HG02588 (cell line): ENCODE results near the gene PDE7B.
"Not testable (repeated sequence)": the region's sequence is repeated elsewhere in the genome, so short reads cannot be mapped to it uniquely, and the experiment has no call there.

ENCODE experiments used
- ATAC-seq: cut with Tn5 transposase; IDR thresholded peaks from one replicate; pipeline ENCODE4 v1.9.1; 2021; ENCODE audit warnings: mild to moderate bottlenecking, moderate library complexity; ENCODE audit not compliant: unreplicated experiment

The PDE7B gene

DNA sequence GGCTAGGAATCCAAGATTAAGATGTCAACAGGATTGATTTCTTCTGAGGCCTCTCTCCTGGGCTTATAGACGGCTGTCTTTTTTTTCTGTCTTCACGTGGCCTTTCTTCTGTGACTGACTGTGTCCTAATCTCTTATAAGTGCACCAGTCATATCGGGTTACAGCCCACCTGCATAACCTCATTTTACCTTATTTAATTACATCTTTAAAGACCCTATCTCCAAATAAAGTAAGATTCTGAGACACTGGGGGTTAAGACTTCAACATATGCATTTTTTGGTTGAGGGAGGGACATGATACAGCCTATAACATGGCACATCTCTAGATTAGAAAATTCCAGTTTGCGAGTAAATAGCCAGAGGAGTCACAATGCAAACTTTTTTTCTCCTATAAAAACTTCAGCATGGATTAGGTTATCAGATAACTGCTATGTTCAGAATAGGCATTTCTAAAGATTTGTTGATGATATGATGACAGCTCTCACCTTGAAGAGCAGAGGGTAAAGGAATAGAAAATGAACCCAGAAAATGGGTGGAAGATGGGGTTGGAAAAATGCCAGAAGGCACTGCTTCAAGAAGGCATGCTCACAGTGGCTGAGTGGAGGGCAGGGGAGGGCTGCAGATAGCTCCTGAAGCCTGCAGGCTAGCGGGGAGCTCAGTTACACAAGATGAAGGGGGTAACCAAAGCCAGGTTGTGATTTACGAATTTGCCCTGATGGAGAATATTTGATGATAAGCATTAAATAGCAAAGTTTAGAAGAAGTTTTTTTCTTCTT lies 8.7 kb upstream of the PDE7B start:
- ATAC-seq = no peak

DNA sequence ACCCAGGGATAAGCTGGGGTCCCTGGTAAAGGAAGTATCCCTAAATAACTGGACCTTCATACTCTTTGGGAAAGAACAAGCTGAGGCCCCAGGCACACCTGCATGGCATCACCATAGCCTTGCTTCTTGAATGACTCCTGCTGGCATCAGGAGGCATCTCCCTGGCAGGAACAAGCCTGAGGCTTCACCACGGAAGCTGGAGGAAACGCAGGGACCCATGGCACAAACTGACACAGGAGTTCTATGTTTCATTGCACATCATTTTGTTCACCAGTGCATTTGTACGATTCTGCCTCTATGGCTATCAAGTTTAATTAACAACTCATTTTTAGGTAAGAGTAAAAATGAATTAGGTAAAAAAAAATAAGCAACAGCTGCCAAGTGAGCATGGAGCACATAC lies 619 bp upstream of the PDE7B start:
- no peak for ATAC-seq

DNA sequence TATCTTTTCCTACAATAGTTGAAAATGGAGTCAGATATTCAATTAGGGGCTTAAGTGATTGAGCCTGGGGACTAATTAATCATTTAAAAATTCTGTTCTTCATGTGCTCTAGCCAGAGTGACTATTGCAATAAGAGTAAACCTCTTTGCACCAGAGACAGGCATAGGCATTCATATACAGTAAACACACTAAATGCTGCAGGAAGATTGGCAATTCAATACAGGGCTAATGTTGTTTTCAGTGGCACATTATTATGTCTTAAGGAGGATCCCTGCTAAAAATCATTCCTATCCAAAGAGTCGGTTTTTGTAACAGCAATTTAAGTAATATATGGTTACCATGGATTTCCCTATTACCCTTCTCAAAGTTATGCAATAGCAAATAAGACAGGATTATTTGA lies 1.2 kb downstream of the PDE7B start:
- no peak for ATAC-seq

DNA sequence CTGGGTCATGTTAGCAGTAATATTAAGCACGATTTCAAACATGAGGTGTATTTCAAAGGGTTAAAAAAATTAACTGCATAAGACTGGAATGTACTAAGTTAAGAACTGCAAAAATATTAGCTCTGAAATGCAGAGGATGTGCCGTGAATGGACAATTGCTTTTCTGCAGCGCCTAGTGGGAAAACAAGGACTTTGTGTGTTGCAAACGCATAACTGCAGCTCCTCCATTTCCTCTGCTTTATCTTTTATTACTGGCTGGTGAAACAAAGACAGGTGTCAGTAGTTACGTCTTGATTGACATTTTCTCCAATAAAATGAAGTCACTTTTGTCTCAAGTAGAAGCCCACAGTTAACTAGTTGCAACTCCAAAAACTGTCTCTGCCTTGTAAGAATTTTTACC lies 1.7 kb downstream of the PDE7B start:
- ATAC-seq = no peak

DNA sequence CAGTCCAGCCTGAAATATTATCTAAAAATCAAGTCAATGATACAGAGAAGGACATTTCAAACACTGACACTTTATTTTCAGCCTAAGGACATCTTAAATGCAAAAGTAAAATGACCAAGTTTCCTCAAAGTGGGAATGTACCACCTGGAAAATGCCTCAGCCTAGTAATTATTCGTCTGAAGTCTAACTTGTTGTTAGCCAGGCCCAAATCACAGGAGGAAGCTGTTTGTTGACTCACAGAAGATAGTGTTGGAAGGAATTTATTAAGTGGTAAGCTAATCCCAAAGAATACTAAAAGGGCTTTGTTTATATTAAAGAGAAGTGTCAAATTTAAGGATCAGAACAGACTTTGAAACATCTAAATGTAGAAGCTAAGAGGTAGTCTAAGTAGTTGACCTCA lies 2.5 kb downstream of the PDE7B start:
- ATAC-seq = no peak

DNA sequence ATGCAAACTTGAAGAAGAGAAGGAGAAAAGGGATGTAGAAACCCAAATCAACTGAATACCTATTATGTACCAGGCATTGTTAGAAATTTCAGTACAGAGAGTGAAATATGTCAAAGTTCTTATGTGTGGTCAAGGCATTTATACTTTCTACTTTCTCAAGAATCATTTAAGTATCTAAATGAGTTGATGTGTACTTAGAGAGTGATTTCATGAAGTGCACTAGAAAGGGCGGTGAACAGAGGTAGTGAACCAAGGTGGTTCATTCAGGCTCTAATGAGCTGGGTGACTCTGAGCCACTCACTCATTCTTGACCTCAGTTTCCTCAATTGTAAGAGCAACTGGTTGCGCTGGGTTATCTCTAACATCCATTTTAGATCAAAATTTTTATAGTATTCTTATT lies 3.3 kb downstream of the PDE7B start:
- no peak for ATAC-seq

DNA sequence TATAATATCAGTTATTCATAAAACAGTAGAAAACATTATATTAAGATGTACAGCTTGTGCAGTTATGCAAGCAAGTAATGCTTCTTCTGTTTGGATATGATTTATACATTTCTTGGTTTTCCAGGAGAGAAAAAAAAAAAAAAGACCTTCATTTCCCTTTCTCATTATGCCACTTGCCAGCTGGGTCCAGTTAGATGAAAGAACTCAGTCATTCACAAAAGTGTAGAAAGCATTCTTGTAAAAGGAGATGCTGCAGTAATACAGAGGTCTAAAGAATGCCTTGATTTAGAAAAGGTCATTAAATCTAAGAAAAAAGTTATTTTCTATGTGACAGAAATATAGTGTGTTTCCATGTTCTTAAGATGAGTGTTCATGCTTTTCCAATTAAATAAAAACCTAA lies 7.4 kb downstream of the PDE7B start:
- ATAC-seq = no peak

DNA sequence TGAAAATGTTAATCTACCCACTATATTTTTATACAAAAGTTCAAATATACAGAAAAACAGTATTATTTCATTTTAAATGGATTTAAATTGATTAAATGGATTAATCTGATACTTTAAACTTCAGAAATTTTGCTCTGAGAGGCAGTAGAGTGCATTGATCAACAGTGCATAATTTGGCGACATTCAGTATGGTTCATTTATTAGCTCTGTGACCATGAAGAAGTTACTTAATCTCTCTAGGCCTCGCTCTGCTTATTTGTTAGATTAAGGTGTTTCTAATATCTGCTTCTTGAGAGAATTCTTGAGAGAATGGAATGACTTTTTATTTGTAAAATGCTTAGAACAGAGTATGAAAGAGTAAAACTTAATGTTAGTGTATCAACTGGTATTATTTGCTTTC lies 8.9 kb downstream of the PDE7B start:
- ATAC-seq = no peak

DNA sequence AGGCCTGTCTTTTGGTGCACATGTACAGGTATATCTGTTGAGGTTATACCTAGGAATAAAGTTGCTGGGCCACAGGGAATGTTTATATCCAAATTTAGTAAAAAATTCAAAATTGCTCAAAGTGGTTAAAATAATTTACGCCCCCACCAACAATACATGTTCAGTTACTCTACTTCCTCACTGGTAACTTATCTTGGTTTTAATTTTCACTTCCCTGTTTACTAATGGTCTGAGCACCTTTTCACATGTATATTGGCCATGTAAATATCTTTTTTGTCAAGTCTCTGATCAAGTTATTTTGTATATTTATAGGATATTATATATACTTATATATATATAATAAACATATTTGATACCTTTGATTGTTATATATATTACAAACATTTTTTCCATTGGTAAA lies 9.7 kb downstream of the PDE7B start:
- no peak for ATAC-seq

DNA sequence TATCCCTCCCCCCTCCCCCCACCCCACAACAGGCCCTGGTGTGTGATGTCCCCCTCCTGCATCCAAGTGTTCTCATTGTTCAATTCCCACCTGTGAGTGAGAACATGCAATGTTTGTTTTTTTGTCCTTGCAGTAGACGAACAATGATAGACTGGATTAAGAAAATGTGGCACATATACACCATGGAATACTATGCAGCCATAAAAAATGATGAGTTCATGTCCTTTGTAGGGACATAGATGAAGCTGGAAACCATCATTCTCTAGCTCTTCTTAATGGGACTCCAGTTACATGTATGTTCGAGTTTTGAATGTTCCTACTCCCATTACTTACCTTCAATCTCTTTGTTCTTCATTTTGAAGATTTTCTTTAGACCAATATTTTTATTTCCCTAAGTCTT lies 13.4 kb downstream of the PDE7B start:
- ATAC-seq = not testable (repeated sequence)

DNA sequence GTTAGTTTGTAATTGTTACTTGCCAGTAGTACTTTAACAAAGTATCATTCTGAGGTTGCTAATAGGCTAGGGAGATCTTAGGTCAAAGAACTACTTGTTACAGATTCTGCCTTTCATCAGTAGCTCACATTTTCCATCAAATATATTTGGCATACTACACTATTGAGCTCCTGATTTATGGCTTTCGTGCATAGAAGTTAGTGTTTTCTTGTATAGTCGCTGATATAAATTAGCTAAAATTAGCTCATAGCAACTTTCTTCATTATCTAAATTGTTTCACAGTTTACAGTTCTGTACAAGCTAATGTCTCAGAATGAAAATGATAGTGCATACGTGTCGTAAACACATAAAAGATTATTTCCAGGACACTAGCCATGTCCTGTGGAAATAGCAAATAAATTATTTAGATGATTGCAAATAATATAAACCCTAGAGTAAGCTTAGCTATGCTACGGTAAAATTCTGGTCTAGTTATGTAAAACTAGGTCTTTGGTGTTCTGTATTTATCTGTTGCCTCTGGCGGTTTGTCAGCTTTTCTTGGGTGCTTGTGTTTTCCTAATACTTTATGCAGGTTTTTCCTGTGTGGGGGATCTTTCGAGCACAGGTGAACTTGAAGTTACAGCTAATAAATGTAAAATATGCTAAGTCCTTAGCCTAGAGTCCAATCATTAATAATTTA lies 15.1 kb downstream of the PDE7B start:
- no peak for ATAC-seq

DNA sequence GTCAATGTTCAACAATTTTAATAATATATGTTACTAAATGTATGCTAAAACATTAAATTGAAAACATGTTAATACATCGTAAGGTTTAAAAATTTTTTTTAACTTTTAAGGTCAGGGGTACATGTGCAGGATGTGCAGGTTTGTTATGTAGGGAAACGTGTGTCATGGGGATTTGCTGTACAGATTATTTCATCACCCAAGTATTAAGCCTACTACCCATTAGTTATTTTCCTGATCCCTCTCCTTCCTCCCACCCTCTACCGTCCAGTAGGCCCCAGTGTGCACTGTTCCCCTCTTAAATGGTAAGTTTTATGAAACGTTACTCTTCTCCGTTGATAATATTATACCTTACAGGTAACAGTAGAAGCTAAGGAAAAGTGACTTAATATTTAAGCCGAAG lies 15.8 kb downstream of the PDE7B start:
- no peak for ATAC-seq

DNA sequence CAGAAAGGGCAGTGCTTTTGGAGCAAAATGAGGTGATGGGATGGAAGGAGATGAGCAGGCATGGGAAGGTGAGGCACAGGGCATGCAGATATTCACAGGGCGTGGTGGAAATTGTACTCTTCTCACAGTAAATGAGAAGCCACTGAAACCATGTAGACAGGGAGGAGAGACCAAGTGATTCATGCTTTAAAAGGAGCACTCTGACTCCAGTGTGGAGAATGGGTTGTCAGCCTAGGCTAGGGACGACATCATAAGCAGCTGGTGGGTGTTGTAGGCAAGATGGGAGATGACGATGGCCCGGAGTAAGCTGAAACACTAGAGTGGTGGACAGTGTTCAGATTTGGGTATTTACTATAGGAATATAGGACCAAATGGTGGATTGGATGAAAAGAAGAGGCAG lies 18.4 kb downstream of the PDE7B start:
- ATAC-seq = no peak

DNA sequence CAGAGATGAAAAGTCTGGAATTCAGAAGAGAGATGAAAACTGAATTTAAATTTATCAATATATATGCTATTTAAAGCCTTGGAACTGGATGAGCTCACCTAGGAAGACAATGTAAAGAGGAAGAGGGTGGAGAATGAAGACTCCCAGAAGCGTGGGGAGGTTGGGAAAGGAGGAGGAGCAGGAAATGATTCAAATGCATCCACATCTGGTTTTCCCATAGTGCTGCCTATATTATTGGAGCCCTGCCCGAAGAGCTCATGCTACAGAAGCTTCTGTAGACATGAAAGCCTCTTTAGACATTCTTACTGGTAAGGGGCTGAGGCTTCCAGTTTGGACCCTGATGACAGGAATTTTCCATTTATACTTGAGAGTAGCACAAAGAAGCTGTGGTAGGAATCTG lies 19.2 kb downstream of the PDE7B start:
- ATAC-seq = no peak

DNA sequence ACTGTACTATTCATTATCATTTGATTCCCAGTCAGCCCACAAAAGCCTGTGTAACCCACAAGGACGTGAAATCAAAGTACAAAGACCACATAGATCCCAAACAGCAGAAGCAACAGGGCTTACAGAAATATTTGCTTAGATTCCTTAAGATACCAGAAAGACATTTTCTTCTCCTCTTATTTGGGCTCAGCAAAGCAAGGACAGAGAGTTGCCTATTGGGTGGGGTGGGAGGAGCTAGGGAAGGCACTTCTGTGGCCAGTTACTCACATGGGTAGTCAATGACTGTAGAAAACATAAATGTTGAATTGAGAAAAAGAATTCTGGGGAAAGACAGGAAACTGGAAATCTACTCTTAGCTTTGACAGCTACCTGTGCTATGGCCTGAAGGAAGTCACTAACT lies 19.8 kb downstream of the PDE7B start:
- ATAC-seq = no peak

DNA sequence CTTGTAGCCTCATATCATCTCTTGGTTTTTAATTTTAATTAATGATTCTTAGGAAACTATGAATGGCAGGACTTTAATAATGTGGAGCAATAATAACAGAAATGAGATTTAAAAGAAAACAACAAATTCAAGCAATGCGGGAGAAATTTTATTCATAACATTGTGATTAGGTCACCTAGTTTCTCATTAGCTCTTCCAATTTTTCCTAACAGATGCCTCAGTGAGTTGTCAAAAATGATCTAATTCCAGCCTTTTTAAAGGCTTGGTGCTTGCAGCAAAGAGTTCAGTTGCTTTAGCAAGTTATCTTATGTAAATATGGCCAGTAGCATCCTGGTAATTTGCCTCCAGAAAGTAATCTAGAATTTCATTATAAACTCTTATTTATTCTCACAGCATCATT lies 20.4 kb downstream of the PDE7B start:
- no peak for ATAC-seq

DNA sequence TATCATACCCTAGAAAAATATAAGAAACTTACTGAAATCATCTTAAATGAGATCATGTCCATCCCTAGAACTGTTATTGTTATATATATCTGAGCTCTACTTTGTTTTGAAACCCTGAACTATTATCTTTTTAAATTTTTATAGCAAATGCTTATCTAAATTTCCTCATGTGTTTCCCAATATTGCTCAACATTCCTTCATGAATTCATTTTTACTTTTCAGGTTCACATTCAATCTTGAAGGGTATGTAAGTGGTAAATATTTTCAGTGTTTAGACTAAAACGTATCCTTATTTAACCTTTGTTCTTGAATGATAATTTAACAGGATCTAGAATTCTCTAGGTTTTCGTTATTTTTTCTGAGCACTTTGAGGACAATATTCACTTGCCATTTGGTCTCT lies 23.9 kb downstream of the PDE7B start:
- no peak for ATAC-seq

DNA sequence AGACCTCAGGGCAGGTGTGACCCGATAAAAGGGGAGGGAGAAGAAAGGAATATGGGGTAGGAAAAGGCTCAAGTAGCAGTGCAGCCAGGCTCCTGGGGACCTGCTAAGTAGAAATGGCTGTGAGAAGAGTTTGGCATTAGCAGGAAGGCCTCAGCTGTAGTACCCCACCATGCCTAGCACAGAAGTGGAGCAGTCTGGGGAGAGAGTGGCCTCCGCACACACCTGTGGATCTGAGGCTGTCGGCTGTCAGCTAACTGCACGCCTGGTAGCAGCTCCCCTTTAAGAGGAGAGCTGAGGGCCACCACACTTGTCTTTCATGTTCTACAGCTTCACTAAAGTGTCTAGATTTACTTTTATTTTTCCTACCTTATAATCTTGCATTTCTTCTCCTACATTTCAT lies 24.6 kb downstream of the PDE7B start:
- ATAC-seq = no peak

DNA sequence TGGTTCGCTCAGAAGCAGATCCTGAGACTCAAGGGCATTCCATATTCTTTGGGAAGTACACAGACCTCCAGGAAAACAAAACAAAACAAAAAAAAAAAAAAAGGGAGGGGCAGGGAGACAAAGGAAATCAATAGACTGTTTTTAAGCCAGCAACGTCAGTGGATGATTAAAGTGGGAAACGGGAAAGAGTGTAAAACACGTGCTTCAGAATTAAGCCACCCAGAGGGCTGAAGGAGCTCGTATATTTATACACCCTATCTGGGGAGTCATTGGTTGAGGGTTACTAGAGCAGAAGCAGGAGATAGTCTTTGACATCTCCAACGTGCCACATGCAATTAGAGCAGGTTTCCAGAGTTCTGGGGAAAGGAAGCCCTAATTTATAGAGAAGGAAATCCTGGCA lies 26.2 kb downstream of the PDE7B start:
- no peak for ATAC-seq

DNA sequence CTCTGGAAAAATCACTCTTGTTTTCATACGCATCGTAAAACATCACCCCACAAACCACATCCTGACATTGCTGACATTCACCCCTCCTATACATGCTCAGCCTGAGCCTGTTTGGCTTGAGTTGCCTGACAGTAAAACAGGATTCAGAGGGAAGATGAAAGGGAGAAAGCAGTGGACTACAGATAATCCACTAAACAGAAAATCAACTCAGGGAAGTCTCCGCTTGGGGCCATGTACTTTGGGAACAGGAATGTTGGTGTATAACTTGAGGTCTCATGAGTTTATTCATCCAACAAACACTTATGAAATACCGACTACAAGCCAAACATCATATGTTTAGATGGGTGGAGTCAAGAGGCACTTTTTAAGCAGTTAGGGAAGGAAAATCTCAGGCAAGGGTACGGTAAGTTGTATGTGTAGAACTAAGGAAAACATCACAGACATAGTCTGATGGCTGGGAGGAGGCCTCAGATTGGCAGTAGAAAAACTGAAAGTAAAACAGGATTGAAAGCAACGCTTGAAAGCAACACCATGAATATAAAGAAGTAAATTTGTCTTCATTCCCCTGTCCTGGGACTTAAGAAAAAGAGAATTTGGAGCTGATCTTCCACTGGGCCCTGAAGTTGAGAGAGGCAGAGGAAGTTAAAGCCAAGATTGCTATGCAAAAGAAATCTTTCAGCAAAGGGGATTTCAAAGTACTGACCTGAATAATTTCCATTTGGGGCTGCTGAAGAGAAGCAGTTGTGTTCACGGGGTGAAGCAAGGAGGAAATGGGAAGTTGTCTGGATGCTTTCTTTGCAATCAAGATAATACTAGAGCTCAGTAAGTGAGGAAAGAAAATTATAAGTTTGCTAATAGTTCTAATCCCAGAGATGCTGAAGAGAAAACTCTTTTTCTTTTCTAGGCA lies 28.8 kb downstream of the PDE7B start:
- peak; percentile 92 for ATAC-seq

DNA sequence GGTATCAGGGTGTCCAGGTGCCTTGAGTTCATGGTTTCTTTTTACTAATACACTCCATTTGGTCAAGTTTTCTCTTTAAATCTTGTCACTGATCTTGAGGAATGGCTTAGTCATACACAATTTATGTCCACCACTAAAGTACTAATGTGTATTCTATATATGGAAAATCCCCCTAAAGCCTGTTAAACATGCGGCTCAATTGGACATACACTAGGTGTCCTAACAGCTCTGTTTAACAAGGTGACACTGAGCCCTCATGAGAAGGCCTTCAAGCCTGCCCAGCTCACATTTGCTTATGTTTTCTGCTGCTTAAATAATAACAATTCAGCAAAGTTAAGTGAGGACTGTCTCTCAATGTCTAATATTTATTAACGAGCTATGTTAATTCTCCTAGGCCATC lies 31.5 kb downstream of the PDE7B start:
- no peak for ATAC-seq

DNA sequence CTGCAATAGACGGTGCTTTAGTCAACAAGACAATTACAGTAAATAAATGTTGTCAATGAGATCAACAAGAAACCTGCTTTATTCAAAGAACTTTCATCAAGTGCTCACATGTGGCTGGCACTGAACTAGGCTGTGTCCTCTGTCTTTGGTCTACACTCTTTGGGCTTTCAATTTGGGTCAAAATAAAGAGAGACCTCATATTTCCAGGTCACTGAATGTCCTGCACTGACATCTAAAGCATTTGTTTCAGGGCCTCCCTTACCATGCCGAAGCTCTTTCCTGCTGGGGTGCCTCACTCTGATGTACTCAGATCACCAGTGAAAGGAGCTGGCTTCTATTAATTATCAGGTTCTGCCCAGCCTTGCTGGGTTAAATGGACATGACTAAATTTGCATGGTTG lies 32.0 kb downstream of the PDE7B start:
- no peak for ATAC-seq
